PFSK-1 (cell line): Measurements from ENCODE around the gene MAGI1.

Experiments used
- POLR2AphosphoS5 ChIP-seq: IDR thresholded peaks from 2 replicates; pipeline ENCODE4 v1.6.1; 2012; ENCODE audit warnings: low read depth, mild to moderate bottlenecking, control low read depth, low read length, moderate library complexity
- REST ChIP-seq, 2 experiments: IDR thresholded peaks; 2 replicates each; pipeline versions ENCODE4 v1.6.1 to v1.8.0; 2011 to 2012; ENCODE audit warnings: low read depth in 2 of 2, low read length in 2 of 2, control low read depth in 1 of 2, inconsistent platforms in 1 of 2, mild to moderate bottlenecking in 1 of 2, moderate library complexity in 1 of 2; ENCODE audit not compliant: insufficient read depth in 1 of 2
- SIN3A ChIP-seq: IDR thresholded peaks from 2 replicates; pipeline ENCODE4 v1.6.1; 2012; ENCODE audit warnings: mild to moderate bottlenecking, low read length, moderate library complexity, borderline replicate concordance; ENCODE audit not compliant: insufficient read depth
- TAF1 ChIP-seq: IDR thresholded peaks from 2 replicates; pipeline ENCODE4 v1.6.1; 2012; ENCODE audit warnings: low read length, control low read depth, borderline replicate concordance; ENCODE audit not compliant: insufficient read depth

DNA sequence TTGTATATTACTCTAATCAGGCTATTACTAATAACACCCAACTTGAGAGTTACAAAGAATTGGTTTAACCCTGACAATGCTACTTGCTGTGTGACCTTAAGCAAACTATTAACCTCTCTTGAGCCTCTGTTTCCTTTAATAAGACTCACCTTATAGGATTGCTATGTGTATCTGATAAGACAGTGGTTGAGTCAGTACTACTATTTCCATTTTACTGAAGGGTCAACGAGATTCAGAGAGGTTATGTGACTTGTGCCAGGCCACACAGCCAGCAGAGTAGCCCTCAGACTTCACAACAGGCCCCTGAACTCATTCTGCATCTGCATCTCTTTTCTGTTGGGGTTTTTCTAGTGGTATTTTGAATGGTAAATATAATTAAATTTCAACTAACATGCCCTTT, 420.1 kb downstream of the MAGI1 start:
- no peak for TF ChIP-seq REST (IDR thresholded peaks at IDR 0.05; ENCODE audit: insufficient read depth in 1 of 2, low read depth in 2 of 2, low read length in 2 of 2)
- no peak for TF ChIP-seq POLR2AphosphoS5
- no peak for TF ChIP-seq TAF1
- no peak for TF ChIP-seq SIN3A
